Activated CD4-positive, alpha-beta T cell treated with anti-CD3 and anti-CD28 coated beads, Interleukin-2, amount 50 U/mL, for 24 hours (primary cell): ENCODE data around the gene ASAP3.
A peak's percentile ranks its signal among the peaks of the same experiment; 100 is the strongest.
"Not testable (repeated sequence)": the region's sequence is repeated elsewhere in the genome, so short reads cannot be mapped to it uniquely, and the experiment has no call there.

Experiments
- DNase-seq, 2 donors: peaks; one replicate each; pipeline ENCODE4 v3.0.0-alpha.2; 2020; ENCODE audit warnings: low read depth in 1 of 2, low spot score in 1 of 2

Gene ASAP3

DNA sequence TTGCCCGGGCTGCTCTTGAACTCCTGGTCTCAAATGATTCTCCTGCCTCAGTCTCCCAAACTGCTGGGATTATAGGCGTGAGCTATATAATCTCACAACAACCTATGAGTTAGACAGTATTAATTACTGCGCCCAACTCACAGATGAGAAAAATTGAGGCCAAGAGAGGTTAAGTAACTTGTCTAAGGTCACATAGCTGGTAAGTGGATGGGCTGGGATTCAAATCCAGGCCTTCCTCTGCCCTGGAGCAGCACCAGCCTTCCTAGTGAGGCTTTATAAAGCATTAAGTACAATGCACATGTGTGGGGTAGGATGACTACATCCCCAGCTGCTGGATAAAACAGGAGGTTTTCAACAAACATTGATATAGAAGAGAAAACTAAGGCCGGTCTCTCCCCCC, 31.9 kb upstream of the ASAP3 start:
- DNase-seq, result no peak

GRCh38 chr1:23514111-23514679, 30.2 kb upstream of the ASAP3 start:
- no peak for DNase-seq

GRCh38 chr1:23509896-23510295, 25.9 kb upstream of the ASAP3 start:
- DNase-seq, result no peak

GRCh38 chr1:23506376-23507107, 22.6 kb upstream of the ASAP3 start:
- DNase-seq, result no peak

- DNase-seq, result no peak
Observed at GRCh38 chr1:23505851-23506250, 21.9 kb upstream of the ASAP3 start.

GRCh38 chr1:23504156-23504555, 20.2 kb upstream of the ASAP3 start:
- not testable (repeated sequence) for DNase-seq

GRCh38 chr1:23502951-23503350, 19.0 kb upstream of the ASAP3 start:
- DNase-seq, result no peak

DNA sequence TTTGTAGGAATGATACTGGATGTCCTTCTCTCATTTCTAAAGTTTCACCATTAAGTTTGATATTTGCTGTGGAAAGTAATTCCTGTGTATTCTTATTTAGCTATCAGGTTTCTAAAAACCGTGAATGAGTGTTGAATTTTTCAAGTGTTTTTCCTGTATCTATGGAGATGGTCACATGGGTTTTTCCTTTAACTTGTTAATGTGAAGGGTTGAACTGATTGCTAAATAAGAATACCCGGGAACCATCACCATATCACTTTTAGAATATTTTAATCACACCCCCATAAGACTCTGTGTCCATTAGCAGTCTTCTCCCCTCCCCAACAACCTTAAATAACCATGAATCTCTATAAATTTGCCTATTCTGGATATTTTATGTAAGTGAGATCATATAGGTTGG, 16.5 kb upstream of the ASAP3 start:
- DNase-seq, result no peak

GRCh38 chr1:23497777-23498439, 13.9 kb upstream of the ASAP3 start:
- DNase-seq, result no peak

GRCh38 chr1:23496490-23497181, 12.7 kb upstream of the ASAP3 start:
- DNase-seq, result no peak

GRCh38 chr1:23494836-23495235, 10.9 kb upstream of the ASAP3 start:
- DNase-seq, result not testable (repeated sequence)

DNA sequence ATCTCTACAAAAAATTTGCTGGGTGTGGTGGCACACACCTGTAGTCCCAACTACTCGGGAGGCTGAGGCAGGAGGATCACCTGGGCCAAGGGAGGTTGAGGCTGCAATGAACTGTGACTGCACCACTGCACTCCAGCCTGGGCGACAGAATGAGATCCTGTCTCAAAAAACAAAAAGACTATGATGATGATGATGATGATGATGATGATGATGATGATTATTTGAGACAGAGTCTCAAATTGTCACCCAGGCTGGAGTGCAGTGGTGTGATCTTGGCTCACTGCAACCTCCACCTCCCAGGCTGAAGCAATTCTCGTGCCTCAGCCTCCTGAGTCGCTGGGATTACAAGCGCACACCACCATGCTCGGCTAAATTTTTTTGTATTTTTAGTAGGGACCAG, 8.8 kb upstream of the ASAP3 start:
- not testable (repeated sequence) for DNase-seq

GRCh38 chr1:23492132-23492720, 8.2 kb upstream of the ASAP3 start:
- DNase-seq, result no peak

DNA sequence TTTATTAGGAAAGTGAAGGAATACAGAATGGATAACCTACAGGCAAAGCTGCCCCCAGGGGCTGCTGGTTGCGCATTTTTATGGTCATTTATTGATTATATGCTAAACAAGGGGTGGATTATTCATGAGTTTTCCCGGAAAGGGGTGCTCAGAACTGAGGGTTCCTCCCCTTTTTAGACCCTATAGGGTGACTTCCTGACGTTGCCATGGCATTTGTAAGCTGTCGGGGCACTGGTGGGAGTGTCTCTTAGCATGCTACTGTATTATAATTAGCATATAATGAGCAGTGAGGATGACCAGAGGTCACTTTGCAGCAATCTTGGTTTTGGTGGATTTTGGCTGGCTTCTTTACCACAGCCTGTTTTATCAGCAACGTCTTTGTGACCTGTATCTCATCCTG, 5.9 kb upstream of the ASAP3 start:
- DNase-seq, result no peak

DNA sequence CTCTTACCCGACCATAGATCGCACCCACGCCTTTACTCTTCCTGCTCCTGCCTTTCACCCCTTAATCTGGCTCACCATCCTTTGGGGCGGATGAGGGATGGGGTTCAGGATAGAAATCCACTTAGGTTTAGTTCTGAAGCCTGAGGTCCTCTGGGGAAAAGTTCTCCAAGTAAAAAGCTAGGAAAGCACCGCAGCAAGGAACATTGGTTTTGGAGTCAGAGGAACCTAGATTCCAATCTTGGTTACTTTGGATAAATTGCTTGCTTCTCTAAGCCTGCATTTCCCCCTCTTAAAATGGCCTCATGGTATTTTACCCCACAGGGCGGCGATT, 988 bp upstream of the ASAP3 start:
- no peak for DNase-seq

DNA sequence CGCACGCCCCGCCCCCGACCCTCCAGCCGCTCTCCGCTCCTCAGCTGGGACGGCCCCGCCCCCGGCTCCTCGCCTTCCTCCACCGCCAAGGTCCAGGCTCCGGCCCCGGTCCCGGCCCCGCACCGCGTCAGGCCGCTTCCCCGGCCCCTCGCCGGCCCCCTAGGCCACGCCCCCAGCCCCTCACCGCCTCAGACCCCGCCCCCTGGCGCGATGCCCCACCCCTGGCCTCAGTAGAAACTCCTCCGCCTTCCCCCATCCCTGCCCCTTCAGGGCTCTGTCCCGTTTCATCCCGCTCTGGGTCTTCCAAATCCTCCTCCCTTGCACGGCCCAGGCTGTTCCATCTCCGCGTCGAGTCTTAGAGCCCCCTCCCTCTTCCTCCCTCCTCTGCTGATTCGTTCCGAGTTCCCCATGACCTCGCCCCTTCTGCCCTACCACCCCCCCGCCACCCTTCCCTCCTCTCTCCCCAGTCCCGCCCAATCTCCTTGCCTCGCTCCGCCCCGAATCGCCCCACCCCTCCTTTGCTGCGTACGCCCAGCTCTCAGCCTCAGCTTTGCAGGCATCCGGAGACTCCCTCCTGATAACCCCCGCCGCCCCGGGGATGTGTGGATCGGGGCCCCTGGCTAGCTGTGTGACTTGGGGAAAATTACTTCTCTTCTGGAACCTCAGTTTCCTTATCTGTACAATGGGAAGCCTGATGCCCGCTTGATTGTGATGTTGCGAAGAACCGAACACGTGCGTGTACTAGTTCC, 448 bp upstream of the ASAP3 start:
- peak; percentile 75 to 83 for DNase-seq

DNA sequence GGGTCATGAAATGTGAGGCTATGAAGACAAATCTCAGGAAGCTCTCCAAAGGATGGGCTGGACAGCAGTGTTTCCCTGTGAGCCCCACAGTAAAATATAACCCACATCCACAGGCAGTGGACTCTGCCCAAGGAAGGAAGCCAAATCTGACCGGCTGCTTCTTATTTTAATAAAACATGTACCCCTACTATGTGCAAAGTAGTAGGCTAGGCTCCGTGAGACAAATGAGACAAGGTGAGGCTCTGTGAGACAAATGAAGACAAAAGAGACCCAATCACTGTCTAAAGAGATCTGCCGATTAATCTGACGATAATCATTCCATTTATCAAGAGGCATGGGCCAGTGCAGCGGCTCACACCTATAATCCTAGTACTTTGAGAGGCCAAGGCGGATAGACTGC, 2.1 kb downstream of the ASAP3 start:
- no peak for DNase-seq

GRCh38 chr1:23481026-23481597, 2.9 kb downstream of the ASAP3 start:
- DNase-seq, result no peak

DNA sequence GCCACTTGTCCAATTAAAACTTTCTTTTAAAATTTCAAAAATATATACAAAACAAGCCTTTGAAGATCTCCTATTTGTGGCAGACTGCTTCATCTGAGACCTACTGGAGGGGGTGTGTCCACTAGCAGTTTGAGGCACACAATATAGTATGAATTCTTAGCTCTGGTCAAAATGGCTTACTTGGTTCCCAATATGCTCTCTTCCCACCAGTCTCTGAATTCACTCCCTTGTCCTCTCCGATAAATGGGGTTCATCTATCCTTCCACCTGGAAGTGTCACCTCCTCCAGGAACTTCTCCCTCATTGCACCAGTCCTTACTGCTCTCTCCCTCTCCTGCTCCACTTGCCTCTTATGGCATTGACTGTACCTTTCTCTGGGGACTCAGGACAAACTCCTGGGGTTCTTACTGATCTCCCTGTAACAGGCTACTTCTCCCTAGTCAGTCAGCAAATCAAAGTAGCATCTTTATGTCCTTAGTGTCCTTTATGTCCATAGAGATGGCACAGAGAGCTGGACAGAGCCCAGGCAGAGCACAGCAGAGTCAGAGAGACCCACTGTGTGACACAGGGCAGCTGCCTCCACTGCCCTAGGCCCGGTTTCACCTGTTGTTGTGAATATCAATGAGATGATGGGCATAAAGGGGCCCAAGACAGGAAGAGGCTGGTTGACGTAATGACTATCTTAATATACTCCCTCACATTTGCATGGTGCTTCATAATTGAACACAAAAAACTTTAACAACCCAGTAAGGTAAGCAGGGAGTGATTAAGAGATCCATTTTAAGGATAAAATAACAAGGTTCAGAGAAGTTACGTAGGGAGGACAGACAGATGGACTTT, 3.6 kb downstream of the ASAP3 start:
- DNase-seq, result no peak

DNA sequence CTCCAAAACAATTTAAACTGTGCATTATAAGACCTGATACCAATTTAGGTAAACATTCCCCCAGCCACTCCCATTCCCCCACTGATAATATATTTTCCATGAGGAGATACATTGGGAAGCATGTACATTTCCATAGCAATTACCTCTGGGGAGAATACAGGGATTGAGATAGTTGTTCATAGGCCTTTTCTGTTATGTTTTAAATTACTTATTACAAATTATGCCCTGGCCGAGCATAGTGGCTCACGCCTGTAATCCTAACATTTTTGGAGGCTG, 4.4 kb downstream of the ASAP3 start:
- DNase-seq, result no peak
